Measurements from ENCODE around the gene TNS3.

DNA sequence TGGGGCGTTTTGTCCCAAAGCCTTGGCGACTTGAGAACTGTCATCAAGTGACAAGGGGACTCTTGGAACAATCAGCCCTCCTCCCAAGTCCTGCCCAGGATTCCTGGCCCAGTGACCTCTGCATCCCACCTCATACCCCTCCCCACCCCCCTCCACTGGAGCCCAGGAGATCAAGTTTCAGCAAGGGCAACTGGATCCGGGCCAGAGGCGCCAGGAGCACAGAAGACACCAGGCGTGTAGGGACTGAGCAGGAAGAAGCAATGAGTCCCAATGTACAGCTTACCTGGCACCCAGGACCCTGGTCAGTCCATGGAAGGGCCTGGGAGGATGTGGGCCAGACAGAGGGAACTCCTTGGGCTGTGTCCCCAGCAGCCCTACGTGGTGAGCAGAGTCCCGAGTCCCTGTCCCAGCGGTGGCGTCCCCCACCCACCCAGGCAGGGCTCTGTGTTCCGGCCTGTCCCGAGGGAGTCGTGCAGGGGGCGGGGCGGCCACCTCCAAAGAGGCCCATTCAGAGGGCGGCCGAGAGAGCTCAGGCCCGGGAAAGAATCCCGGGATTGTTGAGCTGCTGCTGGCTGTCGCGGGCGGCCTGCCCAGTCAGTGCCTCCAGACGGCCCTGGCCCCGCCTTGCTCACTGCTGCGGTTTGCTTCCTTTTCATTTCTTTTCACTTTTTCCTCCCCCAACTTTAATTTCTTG is 254.1 kb downstream of the TNS3 start:
- TF ChIP-seq, protein P1, sequence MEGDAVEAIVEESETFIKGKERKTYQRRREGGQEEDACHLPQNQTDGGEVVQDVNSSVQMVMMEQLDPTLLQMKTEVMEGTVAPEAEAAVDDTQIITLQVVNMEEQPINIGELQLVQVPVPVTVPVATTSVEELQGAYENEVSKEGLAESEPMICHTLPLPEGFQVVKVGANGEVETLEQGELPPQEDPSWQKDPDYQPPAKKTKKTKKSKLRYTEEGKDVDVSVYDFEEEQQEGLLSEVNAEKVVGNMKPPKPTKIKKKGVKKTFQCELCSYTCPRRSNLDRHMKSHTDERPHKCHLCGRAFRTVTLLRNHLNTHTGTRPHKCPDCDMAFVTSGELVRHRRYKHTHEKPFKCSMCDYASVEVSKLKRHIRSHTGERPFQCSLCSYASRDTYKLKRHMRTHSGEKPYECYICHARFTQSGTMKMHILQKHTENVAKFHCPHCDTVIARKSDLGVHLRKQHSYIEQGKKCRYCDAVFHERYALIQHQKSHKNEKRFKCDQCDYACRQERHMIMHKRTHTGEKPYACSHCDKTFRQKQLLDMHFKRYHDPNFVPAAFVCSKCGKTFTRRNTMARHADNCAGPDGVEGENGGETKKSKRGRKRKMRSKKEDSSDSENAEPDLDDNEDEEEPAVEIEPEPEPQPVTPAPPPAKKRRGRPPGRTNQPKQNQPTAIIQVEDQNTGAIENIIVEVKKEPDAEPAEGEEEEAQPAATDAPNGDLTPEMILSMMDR (IDR thresholded peaks at IDR 0.05; ENCODE audit: insufficient read depth, low read length): no peak
- TF ChIP-seq, protein P2, sequence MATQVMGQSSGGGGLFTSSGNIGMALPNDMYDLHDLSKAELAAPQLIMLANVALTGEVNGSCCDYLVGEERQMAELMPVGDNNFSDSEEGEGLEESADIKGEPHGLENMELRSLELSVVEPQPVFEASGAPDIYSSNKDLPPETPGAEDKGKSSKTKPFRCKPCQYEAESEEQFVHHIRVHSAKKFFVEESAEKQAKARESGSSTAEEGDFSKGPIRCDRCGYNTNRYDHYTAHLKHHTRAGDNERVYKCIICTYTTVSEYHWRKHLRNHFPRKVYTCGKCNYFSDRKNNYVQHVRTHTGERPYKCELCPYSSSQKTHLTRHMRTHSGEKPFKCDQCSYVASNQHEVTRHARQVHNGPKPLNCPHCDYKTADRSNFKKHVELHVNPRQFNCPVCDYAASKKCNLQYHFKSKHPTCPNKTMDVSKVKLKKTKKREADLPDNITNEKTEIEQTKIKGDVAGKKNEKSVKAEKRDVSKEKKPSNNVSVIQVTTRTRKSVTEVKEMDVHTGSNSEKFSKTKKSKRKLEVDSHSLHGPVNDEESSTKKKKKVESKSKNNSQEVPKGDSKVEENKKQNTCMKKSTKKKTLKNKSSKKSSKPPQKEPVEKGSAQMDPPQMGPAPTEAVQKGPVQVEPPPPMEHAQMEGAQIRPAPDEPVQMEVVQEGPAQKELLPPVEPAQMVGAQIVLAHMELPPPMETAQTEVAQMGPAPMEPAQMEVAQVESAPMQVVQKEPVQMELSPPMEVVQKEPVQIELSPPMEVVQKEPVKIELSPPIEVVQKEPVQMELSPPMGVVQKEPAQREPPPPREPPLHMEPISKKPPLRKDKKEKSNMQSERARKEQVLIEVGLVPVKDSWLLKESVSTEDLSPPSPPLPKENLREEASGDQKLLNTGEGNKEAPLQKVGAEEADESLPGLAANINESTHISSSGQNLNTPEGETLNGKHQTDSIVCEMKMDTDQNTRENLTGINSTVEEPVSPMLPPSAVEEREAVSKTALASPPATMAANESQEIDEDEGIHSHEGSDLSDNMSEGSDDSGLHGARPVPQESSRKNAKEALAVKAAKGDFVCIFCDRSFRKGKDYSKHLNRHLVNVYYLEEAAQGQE (IDR thresholded peaks at IDR 0.05; ENCODE audit: insufficient replicate concordance, low read depth): no peak
- TF ChIP-seq GABPA (IDR thresholded peaks at IDR 0.05; ENCODE audit: low read depth): no peak

Data from HL-60 (cell line).